ENCODE data around the gene IL13RA1. TPM values are rescaled to one million over a fixed set of nuclear protein-coding genes. Genes with fewer than 3 reads are reported as not detected.

IL13RA1 gene
- total RNA-seq, 1 experiment from 2014 or later, result 14.4 TPM

- no peaks in the 10 kb centered on the region for H3K4me1 Mint-ChIP-seq
- Histone ChIP-seq H2BK20ac (ENCODE audit: low read depth, low read length, poor library complexity, severe bottlenecking) (no peak overlapping the region), H3T11ph (ENCODE audit: low read length) (no peak overlapping the region), H3K18ac (ENCODE audit: insufficient read length, low read depth, low read length) (no peak overlapping the region), H4K5ac (ENCODE audit: insufficient read length, low read depth, low read length) (no peak overlapping the region), H2BK12ac (ENCODE audit: insufficient read length, low read depth, low read length) (no peak overlapping the region), H3K4ac (ENCODE audit: low read depth, low read length) (no peak overlapping the region), H3K14ac (ENCODE audit: insufficient read depth, low read length) (no peak overlapping the region), H3K27me3 (ENCODE audit: insufficient read depth, low read length) (no peaks in the 10 kb centered on the region), H2BK5ac (ENCODE audit: insufficient read length, low read length) (no peak overlapping the region), H2BK15ac (ENCODE audit: low read depth, low read length) (no peak overlapping the region), H4K91ac (ENCODE audit: insufficient read length, low read depth, low read length) (no peak overlapping the region), H3K56ac (ENCODE audit: insufficient read length, low read depth, low read length) (no peak overlapping the region), H3K27ac (ENCODE audit: insufficient read length, low read depth, low read length) (no peak overlapping the region), H2BK120ac (ENCODE audit: low read depth, low read length, poor library complexity, severe bottlenecking) (no peak overlapping the region), H2AK5ac (ENCODE audit: insufficient read length, low read length) (no peak overlapping the region), H3K79me1 (ENCODE audit: insufficient read depth, low read depth, low read length, poor library complexity, severe bottlenecking) (no peaks in the 10 kb centered on the region), H3K4me2 (ENCODE audit: insufficient read depth, insufficient read length, low read length) (no peak overlapping the region), H4K20me1 (ENCODE audit: control insufficient read depth, insufficient read depth, insufficient read length) (no peaks in the 10 kb centered on the region), H3K9ac (ENCODE audit: extremely low read depth, insufficient read length, low read length) (no peak overlapping the region), H3K9me3 (ENCODE audit: control insufficient read depth, low read depth, low read length) (peaks cover 7% of the 10 kb centered on the region), H3K79me2 (ENCODE audit: insufficient read depth, low read length) (no peaks in the 10 kb centered on the region; the same call in 1 of the 2 replicates), H3K4me1 (ENCODE audit: insufficient read depth, low read length) (no peaks in the 10 kb centered on the region), H3K23me2 (ENCODE audit: insufficient read length, low read depth, low read length, poor library complexity, severe bottlenecking) (no peaks in the 10 kb centered on the region), H4K8ac (replicated peaks; ENCODE audit: insufficient read length, low read depth, low read length) (no peak overlapping the region), H2AFZ (ENCODE audit: low read length) (no peak overlapping the region), H3K23ac (ENCODE audit: insufficient read length, low read depth, low read length) (no peak overlapping the region)
- no peak for DNase-seq
- peaks cover 0 to 51% of the 10 kb centered on the region in 2 experiments; a peak in 2 of 5 replicates for H3K9me3 Mint-ChIP-seq
- H3K4me3 Mint-ChIP-seq, result no peak overlapping the region
- H3K27ac Mint-ChIP-seq, result no peak overlapping the region
- WGBS (ENCODE audit: extremely low coverage, insufficient read length, low lambda C conversion rate), result no CpG with 5 or more reads among the region's 2 CpGs
- no peak for TF ChIP-seq CTCF (conservative IDR thresholded peaks at IDR 0.05)
- no peaks in the 10 kb centered on the region for H3K36me3 Mint-ChIP-seq (ENCODE audit: insufficient read depth in 1 of 3, low read depth in 3 of 3)
- no peaks in the 10 kb centered on the region for H3K27me3 Mint-ChIP-seq (ENCODE audit: low read depth)
These were observed 53.1 kb downstream of the IL13RA1 start for GRCh38 chrX:118780509-118780908.

Measured in H9 (cell line).